Smooth muscle cell (in vitro differentiated cells): ENCODE measurements around the gene CTNNA1. TPM values are rescaled to one million over a fixed set of nuclear protein-coding genes. Genes with fewer than 3 reads are reported as not detected.
"Not testable (repeated sequence)": the region's sequence is repeated elsewhere in the genome, so short reads cannot be mapped to it uniquely, and the experiment has no call there.

ENCODE experiments used
- DNase-seq: peaks from one replicate; lab custom pipeline; 2025; ENCODE audit not compliant: unreplicated experiment; lab: John Stamatoyannopoulos, UW
- H2AFZ ChIP-seq: fragments of 200-600 bp; sonication (generic); 2 replicates; pipeline ENCODE4 v1.6.0; 2016; ENCODE audit warnings: antibody characterized with exemption, low read depth, mild to moderate bottlenecking
- H3F3A ChIP-seq: fragments of 200-600 bp; sonication (generic); 2 replicates; pipeline ENCODE4 v1.6.0; 2017; ENCODE audit warnings: antibody characterized with exemption, low read depth
- H3K27ac ChIP-seq: fragments of 200-600 bp; sonication (generic); 2 replicates; pipeline ENCODE4 v1.5.1; 2016; ENCODE audit warnings: low read depth, mild to moderate bottlenecking
- H3K27me3 ChIP-seq: fragments of 200-600 bp; sonication (generic); 2 replicates; pipeline ENCODE4 v1.6.1; 2016; ENCODE audit warnings: low read depth, mild to moderate bottlenecking
- H3K36me3 ChIP-seq: fragments of 200-600 bp; sonication (generic); 2 replicates; pipeline ENCODE4 v1.5.1; 2016; ENCODE audit warnings: low read depth
- H3K4me1 ChIP-seq: fragments of 200-600 bp; sonication (generic); 2 replicates; pipeline ENCODE4 v1.5.1; 2016; ENCODE audit warnings: low read depth
- H3K4me2 ChIP-seq: fragments of 200-600 bp; sonication (generic); 2 replicates; pipeline ENCODE4 v1.6.0; 2016; ENCODE audit warnings: mild to moderate bottlenecking
- H3K4me3 ChIP-seq: fragments of 200-600 bp; sonication (generic); 2 replicates; pipeline ENCODE4 v1.5.1; 2016; ENCODE audit warnings: mild to moderate bottlenecking
- H3K79me2 ChIP-seq: fragments of 200-600 bp; sonication (generic); 2 replicates; pipeline ENCODE4 v1.6.0; 2016; ENCODE audit warnings: low read depth, mild to moderate bottlenecking
- H3K9ac ChIP-seq: fragments of 200-600 bp; sonication (generic); 2 replicates; pipeline ENCODE4 v1.6.0; 2016; ENCODE audit warnings: low read depth
- H3K9me3 ChIP-seq: fragments of 200-600 bp; sonication (generic); replicated peaks from 2 replicates; pipeline ENCODE4 v1.5.1; 2016; ENCODE audit warnings: low read depth
- H4K20me1 ChIP-seq: fragments of 200-600 bp; sonication (generic); 2 replicates; pipeline ENCODE4 v1.6.0; 2016; ENCODE audit warnings: low read depth
- CTCF ChIP-seq: fragments of 200-600 bp; sonication (generic); IDR thresholded peaks from 2 replicates; pipeline ENCODE4 v1.5.1; 2017; ENCODE audit warnings: borderline replicate concordance, mild to moderate bottlenecking, antibody characterized with exemption; ENCODE audit not compliant: insufficient read depth, poor library complexity, severe bottlenecking
- WGBS: methylation state at CpG from one replicate; pipeline ENCODE4 v1.1.7; 2016; ENCODE audit warnings: low lambda C conversion rate; 5-methylcytosine and 5-hydroxymethylcytosine counted together
- polyA plus RNA-seq: library from polyadenylated mRNA; unstranded; fragments of >200 nt; fragmentation: Nextera tagmentation; extraction: Ambion mirVana; gene quantifications from 2 replicates; pipeline ENCODE4 v1.2.1, GENCODE V29; 2016
- total RNA-seq: library from RNA; depleted of rRNA; stranded (reverse); fragments of >200 nt; gene quantifications from 2 replicates; pipeline ENCODE4 v1.2.3, GENCODE V29; 2014

CTNNA1 gene
- total and polyA plus RNA-seq, 2 experiments from 2014 or later, result 149 to 251 TPM

- Histone ChIP-seq H3K27ac (peak overlapping the region; percentile 35), H3K4me3 (no peak overlapping the region), H3K4me2 (no peak overlapping the region), H3K36me3 (peaks cover 16% of the 10 kb centered on the region), H3F3A (peaks cover 5% of the 10 kb centered on the region), H3K4me1 (peaks cover 2% of the 10 kb centered on the region), H2AFZ (no peak overlapping the region), H3K9ac (no peak overlapping the region), H3K79me2 (peaks cover 57% of the 10 kb centered on the region), H3K9me3 (no peaks in the 10 kb centered on the region), H3K27me3 (no peaks in the 10 kb centered on the region), H4K20me1 (peaks cover 85% of the 10 kb centered on the region)
- DNase-seq, result no peak
- WGBS, result 94% methylated on average over 8 of the region's 8 CpGs
- no peak for TF ChIP-seq CTCF
Observed at GRCh38 chr5:138920181-138920580, 167.0 kb downstream of the CTNNA1 start.

- not testable (repeated sequence) for H2AFZ ChIP-seq, H3K4me1 ChIP-seq, H3K9me3 ChIP-seq, DNase-seq, H3K27me3 ChIP-seq, H3F3A ChIP-seq, H3K4me3 ChIP-seq, H3K4me2 ChIP-seq, H3K9ac ChIP-seq
- H3K36me3 ChIP-seq, result peaks cover 16% of the 10 kb centered on the region
- peaks cover 56% of the 10 kb centered on the region for H3K79me2 ChIP-seq
- WGBS, result 23% methylated on average over 2 of the region's 2 CpGs
- H3K27ac ChIP-seq, result peak overlapping the region; percentile 35
- peaks cover 90% of the 10 kb centered on the region for H4K20me1 ChIP-seq
Observed at GRCh38 chr5:138921362-138921761, 168.1 kb downstream of the CTNNA1 start.

GRCh38 chr5:138922494-138922893 lies 169.3 kb downstream of the CTNNA1 start:
- Histone ChIP-seq H2AFZ (no peak overlapping the region), H3K4me1 (peaks cover 5% of the 10 kb centered on the region), H3K9ac (no peak overlapping the region), H3K36me3 (peaks cover 17% of the 10 kb centered on the region), H3K27me3 (no peaks in the 10 kb centered on the region), H3K79me2 (peaks cover 49% of the 10 kb centered on the region), H3F3A (peaks cover 8% of the 10 kb centered on the region), H3K9me3 (no peaks in the 10 kb centered on the region), H3K4me3 (no peak overlapping the region), H4K20me1 (peaks cover 93% of the 10 kb centered on the region), H3K27ac (no peak overlapping the region), H3K4me2 (no peak overlapping the region)
- TF ChIP-seq CTCF, result no peak
- WGBS, result 96% methylated on average over 2 of the region's 2 CpGs
- no peak for DNase-seq

GRCh38 chr5:138925090-138925635 lies 171.9 kb downstream of the CTNNA1 start:
- Histone ChIP-seq H3K36me3 (peaks cover 26% of the 10 kb centered on the region), H3K4me3 (no peak overlapping the region), H3K4me2 (no peak overlapping the region), H2AFZ (no peak overlapping the region), H3K27me3 (no peaks in the 10 kb centered on the region), H3F3A (peaks cover 12% of the 10 kb centered on the region), H3K9me3 (no peaks in the 10 kb centered on the region), H3K9ac (no peak overlapping the region), H3K79me2 (peaks cover 55% of the 10 kb centered on the region), H3K4me1 (peaks cover 5% of the 10 kb centered on the region), H4K20me1 (peaks cover 95% of the 10 kb centered on the region), H3K27ac (peak overlapping the region; percentile 67)
- 53% methylated on average over 12 of the region's 12 CpGs for WGBS
- no peak for TF ChIP-seq CTCF
- no peak for DNase-seq
